Loucy (cell line): Measurements from ENCODE around the gene TMPRSS7.

ENCODE experiments used
- CTCF ChIP-seq: fragments of 200-600 bp; sonication (generic); conservative IDR thresholded peaks from 2 replicates; pipeline ENCODE4 v1.5.1; 2014; ENCODE audit warnings: mild to moderate bottlenecking, antibody characterized with exemption, low read length
- EZH2phosphoT487 ChIP-seq: fragments of 200-600 bp; IDR thresholded peaks from 2 replicates; pipeline ENCODE4 v1.6.1; 2018; ENCODE audit warnings: antibody characterized with exemption, mild to moderate bottlenecking, moderate library complexity, borderline replicate concordance

DNA sequence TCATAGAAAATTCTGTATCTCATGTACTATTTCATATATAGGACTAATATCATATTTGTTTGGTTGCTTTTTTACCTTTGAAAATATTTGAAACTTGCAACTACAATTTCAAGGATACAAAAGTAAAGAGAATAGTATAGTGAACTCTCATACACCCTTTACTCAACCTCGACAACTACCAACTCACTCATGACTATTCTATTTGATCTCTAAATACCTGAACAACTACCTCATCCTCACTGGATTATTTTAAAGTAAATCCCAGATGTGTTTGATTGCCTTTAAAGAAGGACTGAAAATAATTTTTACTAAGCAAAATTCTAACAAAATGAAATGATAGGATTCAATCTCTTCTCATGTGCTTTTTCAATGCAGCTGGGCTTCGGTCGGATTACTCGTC lies 12.1 kb downstream of the TMPRSS7 start:
- TF ChIP-seq CTCF (no peak), EZH2phosphoT487 (no peak)
